WTC11 (cell line): ENCODE measurements around the gene PC. TPM values are rescaled to one million over a fixed set of nuclear protein-coding genes. Genes with fewer than 3 reads are reported as not detected.

ENCODE experiments used
- ATAC-seq: fragments of 200-7000 bp; cut with Tn5 transposase; 2 replicates; pipeline ENCODE4 v1.10.0; 2021; ENCODE audit warnings: mild to moderate bottlenecking, moderate library complexity
- CTCF ChIA-PET: fragments of 300-600 bp; sonication (Branson Sonifier 250); formaldehyde crosslinking; loops from one replicate; lab custom pipeline; 2021; ENCODE audit warnings: antibody characterized with exemption; lab: Charles Lee
- POLR2A ChIA-PET: fragments of 350-600 bp; sonication (Branson Sonifier 250); formaldehyde crosslinking; loops from one replicate; lab custom pipeline; 2021; ENCODE audit warnings: antibody characterized with exemption; lab: Charles Lee
- DNase-seq: peaks from one replicate; pipeline ENCODE4 v3.0.0; 2021; ENCODE audit warnings: low spot score
- H3K27ac Mint-ChIP-seq: 2 replicates; pipeline ENCODE4 v1.8.0; 2021; ENCODE audit warnings: mixed read lengths
- H3K27me3 Mint-ChIP-seq: 2 replicates; pipeline ENCODE4 v1.8.0; 2021; ENCODE audit warnings: low read depth, mild to moderate bottlenecking, moderate library complexity, mixed read lengths
- H3K36me3 Mint-ChIP-seq: 2 replicates; pipeline ENCODE4 v1.8.0; 2021; ENCODE audit warnings: mixed read lengths
- H3K4me1 Mint-ChIP-seq: 2 replicates; pipeline ENCODE4 v1.8.0; 2022; ENCODE audit warnings: mixed read lengths
- H3K4me3 Mint-ChIP-seq: 2 replicates; pipeline ENCODE4 v1.8.0; 2021; ENCODE audit warnings: mild to moderate bottlenecking, moderate library complexity, mixed read lengths
- H3K9me3 Mint-ChIP-seq: 2 replicates; pipeline ENCODE4 v1.8.0; 2021; ENCODE audit warnings: mixed read lengths
- AR ChIP-seq: fragments of 250-450 bp; sonication (Bioruptor Pico); IDR thresholded peaks from 2 replicates; pipeline ENCODE4 v1.9.0; 2021; ENCODE audit warnings: mild to moderate bottlenecking
- ARID4B ChIP-seq: sonication (generic); formaldehyde crosslinking; IDR thresholded peaks from 2 replicates; pipeline ENCODE4 v1.8.0; 2023; ENCODE audit warnings: missing genetic modification reagents, mild to moderate bottlenecking, borderline replicate concordance
- CDX4 ChIP-seq: fragments of 250-450 bp; sonication (Bioruptor Pico); IDR thresholded peaks from 2 replicates; pipeline ENCODE4 v1.9.0; 2021; ENCODE audit warnings: moderate library complexity, mild to moderate bottlenecking, inconsistent platforms, borderline replicate concordance
- E2F5 ChIP-seq: sonication (generic); formaldehyde crosslinking; IDR thresholded peaks from 2 replicates; pipeline ENCODE4 v1.8.1; 2022; ENCODE audit warnings: mild to moderate bottlenecking, moderate library complexity, missing genetic modification reagents
- EMX1 ChIP-seq: fragments of 250-450 bp; sonication (Bioruptor Pico); IDR thresholded peaks from 2 replicates; pipeline ENCODE4 v1.8.0; 2021; ENCODE audit warnings: mild to moderate bottlenecking
- ERG ChIP-seq: fragments of 250-450 bp; sonication (Bioruptor Pico); IDR thresholded peaks from 2 replicates; pipeline ENCODE4 v1.8.0; 2021; ENCODE audit warnings: mild to moderate bottlenecking
- ETV6 ChIP-seq: sonication (generic); formaldehyde crosslinking; IDR thresholded peaks from 2 replicates; pipeline ENCODE4 v1.8.1; 2022; ENCODE audit warnings: mild to moderate bottlenecking, missing genetic modification reagents
- FOXP1 ChIP-seq: sonication (generic); formaldehyde crosslinking; IDR thresholded peaks from 2 replicates; pipeline ENCODE4 v1.8.0; 2022; ENCODE audit warnings: missing genetic modification reagents, mild to moderate bottlenecking, moderate library complexity, borderline replicate concordance
- GABPB1 ChIP-seq: sonication (generic); formaldehyde crosslinking; IDR thresholded peaks from 2 replicates; pipeline ENCODE4 v1.8.1; 2023; ENCODE audit warnings: mild to moderate bottlenecking, missing genetic modification reagents
- HMGXB4 ChIP-seq: sonication (generic); formaldehyde crosslinking; IDR thresholded peaks from 2 replicates; pipeline ENCODE4 v1.8.1; 2023; ENCODE audit warnings: mild to moderate bottlenecking, moderate library complexity, missing genetic modification reagents
- JUN ChIP-seq: sonication (generic); formaldehyde crosslinking; IDR thresholded peaks from 2 replicates; pipeline ENCODE4 v1.8.0; 2023; ENCODE audit warnings: mild to moderate bottlenecking, missing genetic modification reagents
- NFE2L1 ChIP-seq: sonication (generic); formaldehyde crosslinking; IDR thresholded peaks from 2 replicates; pipeline ENCODE4 v1.8.1; 2023; ENCODE audit warnings: missing genetic modification reagents
- RELA ChIP-seq: sonication (generic); formaldehyde crosslinking; IDR thresholded peaks from 2 replicates; pipeline ENCODE4 v1.8.1; 2022; ENCODE audit warnings: missing genetic modification reagents, mild to moderate bottlenecking, borderline replicate concordance
- SMAD3 ChIP-seq: sonication (generic); formaldehyde crosslinking; IDR thresholded peaks from 2 replicates; pipeline ENCODE4 v1.8.0; 2022; ENCODE audit warnings: missing genetic modification reagents, mild to moderate bottlenecking, borderline replicate concordance
- SOX15 ChIP-seq: fragments of 250-450 bp; sonication (Bioruptor Pico); IDR thresholded peaks from 2 replicates; pipeline ENCODE4 v1.9.0; 2021; ENCODE audit warnings: mild to moderate bottlenecking
- TCF7 ChIP-seq: sonication (generic); formaldehyde crosslinking; IDR thresholded peaks from 2 replicates; pipeline ENCODE4 v1.8.0; 2022; ENCODE audit warnings: mild to moderate bottlenecking, low read depth, missing genetic modification reagents, moderate library complexity
- ZBTB21 ChIP-seq: sonication (generic); formaldehyde crosslinking; IDR thresholded peaks from 2 replicates; pipeline ENCODE4 v1.8.1; 2023; ENCODE audit warnings: mild to moderate bottlenecking, missing genetic modification reagents, borderline replicate concordance
- ZNF232 ChIP-seq: sonication (generic); formaldehyde crosslinking; IDR thresholded peaks from 2 replicates; pipeline ENCODE4 v1.8.0; 2022; ENCODE audit warnings: mild to moderate bottlenecking, missing genetic modification reagents
- ZNF396 ChIP-seq: fragments of 250-450 bp; sonication (Bioruptor Pico); IDR thresholded peaks from 2 replicates; pipeline ENCODE4 v1.8.0; 2021; ENCODE audit warnings: mild to moderate bottlenecking, moderate library complexity, borderline replicate concordance
- ZSCAN18 ChIP-seq: fragments of 250-450 bp; sonication (Bioruptor Pico); IDR thresholded peaks from 2 replicates; pipeline ENCODE4 v2.1.2; 2022; ENCODE audit warnings: mild to moderate bottlenecking, moderate library complexity
- total RNA-seq: library from RNA; stranded (reverse); gene quantifications from 3 replicates; pipeline ENCODE4 v1.2.3, GENCODE V29; 2021

The PC gene
- total RNA-seq, 1 experiment from 2014 or later: 27.2 TPM

GRCh38 chr11:66912911-66913310, 45.3 kb downstream of the PC start:
- no peaks in the 10 kb centered on the region for H3K36me3 Mint-ChIP-seq
- TF ChIP-seq ZNF232 (no peak), HMGXB4 (CRISPR knock-in tag) (no peak), E2F5 (CRISPR knock-in tag) (no peak), JUN (CRISPR knock-in tag) (no peak), ZSCAN18 (CRISPR knock-in tag) (no peak), SMAD3 (CRISPR knock-in tag) (no peak), RELA (CRISPR knock-in tag) (no peak), NFE2L1 (CRISPR knock-in tag) (no peak), SOX15 (no peak), ETV6 (CRISPR knock-in tag) (no peak)
- ATAC-seq (no peak), DNase-seq (no peak)
- H3K4me1 Mint-ChIP-seq: peaks cover 43% of the 10 kb centered on the region
- H3K4me3 Mint-ChIP-seq: no peak overlapping the region
- no peaks in the 10 kb centered on the region for H3K9me3 Mint-ChIP-seq
- H3K27ac Mint-ChIP-seq: peak overlapping the region; percentile 82
- ChIA-PET POLR2A (no interaction called here), CTCF (interaction anchor here (1.0 to 2.1 kb wide), 4 partner anchors 46 to 109 kb away, joined by 3 to 6 read pairs (median 4); partner anchors contain the start of gene PC)
- no peaks in the 10 kb centered on the region; the same call in 1 of the 2 replicates for H3K27me3 Mint-ChIP-seq

GRCh38 chr11:66912361-66912760, 45.8 kb downstream of the PC start:
- Mint-ChIP-seq H3K9me3 (no peaks in the 10 kb centered on the region), H3K4me3 (no peak overlapping the region), H3K4me1 (peaks cover 38% of the 10 kb centered on the region), H3K36me3 (no peaks in the 10 kb centered on the region), H3K27me3 (no peaks in the 10 kb centered on the region; the same call in 1 of the 2 replicates), H3K27ac (peak overlapping the region; percentile 82)
- DNase-seq (no peak), ATAC-seq (peak; percentile 62)
- POLR2A ChIA-PET: no interaction called here
- CTCF ChIA-PET: interaction anchor here (1.0 to 2.1 kb wide), 4 partner anchors 45 to 109 kb away, joined by 3 to 6 read pairs (median 4); partner anchors contain the start of gene PC
- TF ChIP-seq ARID4B (CRISPR knock-in tag) (no peak), HMGXB4 (CRISPR knock-in tag) (no peak), ERG (CRISPR knock-in tag) (no peak), ZBTB21 (CRISPR knock-in tag) (no peak), EMX1 (CRISPR knock-in tag) (no peak), GABPB1 (CRISPR knock-in tag) (no peak), ZNF396 (CRISPR knock-in tag) (no peak), ETV6 (CRISPR knock-in tag) (no peak), FOXP1 (no peak), TCF7 (CRISPR knock-in tag) (no peak), CDX4 (CRISPR knock-in tag) (no peak), AR (no peak)
